Heart right ventricle (tissue), 16 donors: ENCODE results near the gene SLC25A2. TPM values are rescaled to one million over a fixed set of nuclear protein-coding genes. Genes with fewer than 3 reads are reported as not detected.
A peak's percentile ranks its signal among the peaks of the same experiment; 100 is the strongest.

ENCODE experiments used
- ATAC-seq, 8 donors: fragments of 200-7000 bp; cut with Tn5 transposase; one replicate each; pipeline ENCODE4 v1.9.1; 2020; ENCODE audit warnings: mild to moderate bottlenecking in 8 of 8, moderate library complexity in 8 of 8, moderate number of reproducible peaks in 1 of 8
- DNase-seq, 2 donors: peaks; one replicate each; pipeline ENCODE4 v3.0.0-alpha.2; 2020
- H3K27ac ChIP-seq, 10 donors: fragments of 200-600 bp; sonication (generic) in 2 of 10; one replicate each; pipeline versions ENCODE4 v1.5.0 to v1.8.0; 2020 to 2022; ENCODE audit warnings: mild to moderate bottlenecking in 3 of 10
- H3K27me3 ChIP-seq, 7 donors: fragments of 200-600 bp; one replicate each; pipeline ENCODE4 v1.8.0; 2021 to 2022; ENCODE audit warnings: mild to moderate bottlenecking in 2 of 7
- H3K36me3 ChIP-seq, 9 donors: fragments of 200-600 bp; sonication (generic) in 1 of 9; one replicate each; pipeline versions ENCODE4 v1.5.0 to v1.8.0; 2020 to 2022; ENCODE audit warnings: mild to moderate bottlenecking in 2 of 9
- H3K4me1 ChIP-seq, 9 donors: fragments of 200-600 bp; sonication (generic) in 1 of 9; one replicate each; pipeline versions ENCODE4 v1.5.0 to v1.8.0; 2020 to 2022; ENCODE audit warnings: mild to moderate bottlenecking in 4 of 9
- H3K4me3 ChIP-seq, 10 donors: fragments of 200-600 bp; sonication (generic) in 2 of 10; one replicate each; pipeline versions ENCODE4 v1.5.0 to v1.8.0; 2020 to 2022; ENCODE audit warnings: mild to moderate bottlenecking in 7 of 10, moderate library complexity in 2 of 10
- H3K9me3 ChIP-seq, 11 donors: fragments of 200-600 bp in 10 of 11; sonication (generic) in 2 of 11; one replicate each; pipeline versions ENCODE4 v1.5.0 to v1.8.0; 2013 to 2022; ENCODE audit warnings: mild to moderate bottlenecking in 2 of 11, control low read depth in 1 of 11, moderate library complexity in 1 of 11
- CTCF ChIP-seq, 9 donors: fragments of 200-600 bp; sonication (generic) in 2 of 9; IDR thresholded peaks; one replicate each; pipeline versions ENCODE4 v1.5.0 to v1.8.0; 2021 to 2022; ENCODE audit warnings: antibody characterized with exemption in 9 of 9, mild to moderate bottlenecking in 5 of 9, moderate library complexity in 1 of 9
- WGBS, 2 donors: extraction: QIAGEN DNeasy Blood & Tissue Kit; methylation state at CpG; one replicate each; pipeline ENCODE4 v1.1.7; 2013; ENCODE audit warnings: inconsistent platforms in 1 of 2; 5-methylcytosine and 5-hydroxymethylcytosine counted together
- intact Hi-C, 10 donors: fragments of 100-400 bp; cut with DNase I; formaldehyde crosslinking; loops; one replicate each; pipeline versions ENCODE4 v1.11.1 to v1.14.2; 2022
- polyA plus RNA-seq, 2 donors: library from polyadenylated mRNA; stranded (reverse); fragments of 200-250 nt; gene quantifications; one replicate each; pipeline ENCODE4 v1.2.3, GENCODE V29; 2013
- total RNA-seq, 10 donors: library from RNA; stranded (reverse); fragmentation: NEBNext Ultra II Directional in 3 of 10; extraction: Animal tissue kit (Norgen Biotek cat#: 25700) in 3 of 10; gene quantifications; one replicate each; pipeline versions ENCODE4 v1.2.1 to v1.2.4, GENCODE V29; 2021 to 2023
- donor health status: Arrhythmogenic right ventricular cardiomyopathy.
- donor health status: ischemic (EF 13 %, LVEDD 7.1; RV severe dilation, severe dysfunction).
- donor health status: healthy with polysubstance abuse.
- donor health status: DM: no; HTN: yes; CAD: no.
- donor health status: DM: no; HTN: no; CAD: no.
- donor health status: ischemic (EF 25% LVEDD 6.9; RV normal size, moderate dysfunction).
- donor health status: ischemic (EF 25% LVEDD 5.7; RV mildly dilated, moderate dysfunction).
- donor health status: healthy.
- donor health status: DM: yes; HTN: yes; CAD: no.
- donor health status: Ischemic cardiomyopathy.
- donor health status: ischemic (EF 35%, LVEDD 5.7; RV mildly dilated, moderate dysfunction).
- donor health status: nonischemic (EF 11% LVEDD 7.7; RV severe dilation, severe dysfunction).
- donor health status: DM: yes; HTN: yes; CAD: no.
- donor health status: PGD.
- donor health status: ischemic (EF 29% LVEDD 5.4; RV normal size, mild dysfunction).
- donor health status: nonischemic (EF 23%, LVEDD 6.1; RV moderate dilation, normal function).

The SLC25A2 gene
- total and polyA plus RNA-seq, 12 donors, result 0.22 to 0.28 (median 0.28) TPM; not detected in 9

- Histone ChIP-seq H3K4me1 (peaks cover 0 to 19% (median 0%) of the 10 kb centered on the region in 9 donors), H3K27me3 (peaks cover 0 to 15% (median 0%) of the 10 kb centered on the region in 7 donors), H3K36me3 (peaks cover 0 to 5% (median 0%) of the 10 kb centered on the region in 9 donors), H3K9me3 (peaks cover 0 to 78% (median 5%) of the 10 kb centered on the region in 11 donors), H3K4me3 (peak overlapping the region; percentile 29 to 63 (median 50)), H3K27ac (peak overlapping the region; percentile 5 to 83 (median 77))
- peak; percentile 70 to 75 for DNase-seq
- ATAC-seq, result peak; percentile 76 to 96 (median 88)
- WGBS, 2 donors, result 5 to 7% methylated on average over 27 of the region's 27 CpGs
- peak; percentile 38 to 73 (median 58) for TF ChIP-seq CTCF (IDR thresholded peaks at IDR 0.05)
- intact Hi-C loops, result loop anchor here in 5 of 10 donors (5.0 to 10.0 kb wide), 4 partner anchors 81 to 239 kb away; partner anchors contain the start of genes PCDHB12 (in 1 of the 5) and PCDHB15 (in 1 of the 5)
Measured at GRCh38 chr5:141326088-141326854, 22.4 kb upstream of the SLC25A2 start.

GRCh38 chr5:141322261-141322660 lies 18.4 kb upstream of the SLC25A2 start:
- ATAC-seq, result no peak
- peaks cover 0 to 31% (median 13%) of the 10 kb centered on the region in 9 donors for H3K4me1 ChIP-seq
- DNase-seq, result no peak
- no peak overlapping the region for H3K27ac ChIP-seq
- intact Hi-C loops, result loop anchor here in 5 of 10 donors (5.0 to 10.0 kb wide), 5 partner anchors 77 to 920 kb away; partner anchors contain the start of genes ANKHD1 (in 1 of the 5), PCDHB12 (in 1 of the 5) and PCDHB15 (in 1 of the 5)
- 86 to 95% methylated on average over 3 of the region's 3 CpGs for WGBS, 2 donors
- H3K9me3 ChIP-seq, result peaks cover 0 to 75% (median 33%) of the 10 kb centered on the region in 11 donors
- peaks cover 0 to 31% (median 21%) of the 10 kb centered on the region in 9 donors for H3K36me3 ChIP-seq
- H3K27me3 ChIP-seq, result peaks cover 0 to 4% (median 0%) of the 10 kb centered on the region in 7 donors
- H3K4me3 ChIP-seq, result no peak overlapping the region
- no peak for TF ChIP-seq CTCF (IDR thresholded peaks at IDR 0.05)

- Histone ChIP-seq H3K36me3 (peaks cover 0 to 46% (median 21%) of the 10 kb centered on the region in 9 donors), H3K9me3 (peaks cover 0 to 76% (median 45%) of the 10 kb centered on the region in 11 donors), H3K4me1 (peaks cover 0 to 23% (median 13%) of the 10 kb centered on the region in 9 donors), H3K27me3 (no peaks in the 10 kb centered on the region), H3K27ac (peak within 1 kb of the TSS; percentile 87 to 99 (median 92)), H3K4me3 (peak within 1 kb of the TSS; percentile 56 to 96 (median 72))
- WGBS, 2 donors, result 1 to 2% methylated on average over 67 of the region's 67 CpGs
- intact Hi-C loops, result loop anchor here in 6 of 10 donors (2.0 to 10.0 kb wide), 7 partner anchors 76 to 918 kb away; partner anchors contain the start of genes ANKHD1 (in 1 of the 6), PCDHB12 (in 1 of the 6) and PCDHB15 (in 1 of the 6)
- DNase-seq, result peak; percentile 90 to 93
- TF ChIP-seq CTCF (IDR thresholded peaks at IDR 0.05), result peak; percentile 79 to 92 (median 87)
- peak; percentile 99 to 100 (median 100) for ATAC-seq
Measured at GRCh38 chr5:141320225-141321169, 16.6 kb upstream of the SLC25A2 start, which contains the start of gene TAF7. Gene TAF7 (minus strand): TSS chr5:141320784. CDS start chr5:141320044, 740 bp downstream.
